NOMO-1 (cell line): Measurements from ENCODE around the gene ACTL6B.

ENCODE experiments used
- DNase-seq, 2 experiments: peaks; one replicate each; lab custom pipeline; 2025; ENCODE audit not compliant: unreplicated experiment in 2 of 2; lab: John Stamatoyannopoulos, UW

Gene ACTL6B

GRCh38 chr7:100683659-100684533 is 27.6 kb upstream of the ACTL6B start:
- DNase-seq = no peak

- no peak for DNase-seq
Measured at GRCh38 chr7:100682991-100683658, 26.9 kb upstream of the ACTL6B start.

GRCh38 chr7:100682228-100682741 is 26.0 kb upstream of the ACTL6B start:
- no peak for DNase-seq

- DNase-seq = no peak
Measured at GRCh38 chr7:100681491-100682227, 25.4 kb upstream of the ACTL6B start.

- no peak for DNase-seq
Measured at GRCh38 chr7:100680576-100681271, 24.5 kb upstream of the ACTL6B start.

GRCh38 chr7:100679927-100680575 is 23.8 kb upstream of the ACTL6B start:
- no peak for DNase-seq

- DNase-seq = no peak
Measured at GRCh38 chr7:100679129-100679926, 23.1 kb upstream of the ACTL6B start.

- DNase-seq = no peak
Measured at GRCh38 chr7:100678291-100678984, 22.2 kb upstream of the ACTL6B start.

GRCh38 chr7:100677308-100678267 is 21.3 kb upstream of the ACTL6B start:
- no peak for DNase-seq

GRCh38 chr7:100676501-100677306 is 20.5 kb upstream of the ACTL6B start:
- no peak for DNase-seq

GRCh38 chr7:100675581-100676350 is 19.5 kb upstream of the ACTL6B start:
- DNase-seq = peak; percentile 65 to 80

GRCh38 chr7:100675105-100675451 is 18.8 kb upstream of the ACTL6B start:
- DNase-seq = no peak

- peak; percentile 38 to 57 for DNase-seq
Measured at GRCh38 chr7:100674411-100675104, 18.3 kb upstream of the ACTL6B start.

- peak in 1 of 2 experiments; percentile 59 for DNase-seq
Measured at GRCh38 chr7:100673942-100674410, 17.7 kb upstream of the ACTL6B start.

GRCh38 chr7:100673302-100673941 is 17.2 kb upstream of the ACTL6B start, which contains the start of gene GNB2:
Gene GNB2 (plus strand): TSS chr7:100673740. CDS start chr7:100676266, 2,526 bp downstream.
- DNase-seq = peak; percentile 97 to 99
